Tibial nerve (tissue), 4 donors: ENCODE data around the gene GRM4.

ENCODE experiments used
- CTCF ChIP-seq, 5 experiments: fragments of 200-600 bp in 3 of 5; fragments of 450-650 bp in 2 of 5; sonication (generic) in 3 of 5; IDR thresholded peaks; one replicate each; pipeline ENCODE4 v1.5.1; 2016 to 2019; ENCODE audit warnings: antibody characterized with exemption in 5 of 5, mild to moderate bottlenecking in 3 of 5, moderate library complexity in 2 of 5
- EP300 ChIP-seq, 2 donors: sonication (generic); formaldehyde crosslinking; IDR thresholded peaks; one replicate each; pipeline ENCODE4 v1.6.1; 2017; ENCODE audit warnings: antibody characterized with exemption in 2 of 2, mild to moderate bottlenecking in 1 of 2

- TF ChIP-seq CTCF (IDR thresholded peaks at IDR 0.05) = no peak
- no peak for TF ChIP-seq EP300 (IDR thresholded peaks at IDR 0.05)
Observed at GRCh38 chr6:34114695-34115402, 31.0 kb downstream of the GRM4 start.
